Measurements from ENCODE around the gene RAB38. TPM values are rescaled to one million over a fixed set of nuclear protein-coding genes. Genes with fewer than 3 reads are reported as not detected.

Gene RAB38
- total RNA-seq, 1 donor from 2014 or later = 0.78 TPM

GRCh38 chr11:88103337-88104206, 71.7 kb downstream of the RAB38 start:
- DNase-seq = no peak

- DNase-seq = no peak
These were observed 72.7 kb downstream of the RAB38 start for GRCh38 chr11:88102598-88102934.

GRCh38 chr11:88101881-88102597, 73.2 kb downstream of the RAB38 start:
- no peak for DNase-seq

- DNase-seq = no peak
These were observed 75.1 kb downstream of the RAB38 start for GRCh38 chr11:88100151-88100550.

GRCh38 chr11:88098289-88098688, 77.0 kb downstream of the RAB38 start:
- no peak for DNase-seq

- DNase-seq = no peak
These were observed 86.1 kb downstream of the RAB38 start for GRCh38 chr11:88089134-88089533.

- no peak for DNase-seq
These were observed 87.9 kb downstream of the RAB38 start for GRCh38 chr11:88087337-88087736.

- no peak for DNase-seq
These were observed 88.9 kb downstream of the RAB38 start for GRCh38 chr11:88086297-88086696.

- DNase-seq = no peak
These were observed 104.8 kb downstream of the RAB38 start for GRCh38 chr11:88070437-88070836.

- DNase-seq = no peak
These were observed 106.2 kb downstream of the RAB38 start for GRCh38 chr11:88068848-88069554.

- no peak for DNase-seq
These were observed 109.2 kb downstream of the RAB38 start for GRCh38 chr11:88066090-88066489.

- DNase-seq = no peak
These were observed 111.0 kb downstream of the RAB38 start for GRCh38 chr11:88064097-88064705.

Small RNA genes within 50 kb of the gene (small RNA-seq; reads per million reads assigned to genes)
- gene MIR3166 = not detected
- gene RF00019 = not detected

Other genes with a start within 250 kb of the RAB38 start
- 13.9 TPM for gene CTSC, start 162.3 kb upstream of the RAB38 start, total RNA-seq

Measured in occipital lobe (tissue), 3 donors.